HG02642 (cell line): ENCODE measurements around the gene UMODL1.

Experiments
- ATAC-seq: cut with Tn5 transposase; IDR thresholded peaks from one replicate; pipeline ENCODE4 v1.9.1; 2021; ENCODE audit warnings: mild to moderate bottlenecking; ENCODE audit not compliant: unreplicated experiment, poor library complexity

Gene UMODL1, protein sequence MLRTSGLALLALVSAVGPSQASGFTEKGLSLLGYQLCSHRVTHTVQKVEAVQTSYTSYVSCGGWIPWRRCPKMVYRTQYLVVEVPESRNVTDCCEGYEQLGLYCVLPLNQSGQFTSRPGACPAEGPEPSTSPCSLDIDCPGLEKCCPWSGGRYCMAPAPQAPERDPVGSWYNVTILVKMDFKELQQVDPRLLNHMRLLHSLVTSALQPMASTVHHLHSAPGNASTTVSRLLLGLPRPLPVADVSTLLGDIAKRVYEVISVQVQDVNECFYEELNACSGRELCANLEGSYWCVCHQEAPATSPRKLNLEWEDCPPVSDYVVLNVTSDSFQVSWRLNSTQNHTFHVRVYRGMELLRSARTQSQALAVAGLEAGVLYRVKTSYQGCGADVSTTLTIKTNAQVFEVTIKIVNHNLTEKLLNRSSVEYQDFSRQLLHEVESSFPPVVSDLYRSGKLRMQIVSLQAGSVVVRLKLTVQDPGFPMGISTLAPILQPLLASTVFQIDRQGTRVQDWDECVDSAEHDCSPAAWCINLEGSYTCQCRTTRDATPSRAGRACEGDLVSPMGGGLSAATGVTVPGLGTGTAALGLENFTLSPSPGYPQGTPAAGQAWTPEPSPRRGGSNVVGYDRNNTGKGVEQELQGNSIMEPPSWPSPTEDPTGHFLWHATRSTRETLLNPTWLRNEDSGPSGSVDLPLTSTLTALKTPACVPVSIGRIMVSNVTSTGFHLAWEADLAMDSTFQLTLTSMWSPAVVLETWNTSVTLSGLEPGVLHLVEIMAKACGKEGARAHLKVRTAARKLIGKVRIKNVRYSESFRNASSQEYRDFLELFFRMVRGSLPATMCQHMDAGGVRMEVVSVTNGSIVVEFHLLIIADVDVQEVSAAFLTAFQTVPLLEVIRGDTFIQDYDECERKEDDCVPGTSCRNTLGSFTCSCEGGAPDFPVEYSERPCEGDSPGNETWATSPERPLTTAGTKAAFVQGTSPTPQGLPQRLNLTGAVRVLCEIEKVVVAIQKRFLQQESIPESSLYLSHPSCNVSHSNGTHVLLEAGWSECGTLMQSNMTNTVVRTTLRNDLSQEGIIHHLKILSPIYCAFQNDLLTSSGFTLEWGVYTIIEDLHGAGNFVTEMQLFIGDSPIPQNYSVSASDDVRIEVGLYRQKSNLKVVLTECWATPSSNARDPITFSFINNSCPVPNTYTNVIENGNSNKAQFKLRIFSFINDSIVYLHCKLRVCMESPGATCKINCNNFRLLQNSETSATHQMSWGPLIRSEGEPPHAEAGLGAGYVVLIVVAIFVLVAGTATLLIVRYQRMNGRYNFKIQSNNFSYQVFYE

DNA sequence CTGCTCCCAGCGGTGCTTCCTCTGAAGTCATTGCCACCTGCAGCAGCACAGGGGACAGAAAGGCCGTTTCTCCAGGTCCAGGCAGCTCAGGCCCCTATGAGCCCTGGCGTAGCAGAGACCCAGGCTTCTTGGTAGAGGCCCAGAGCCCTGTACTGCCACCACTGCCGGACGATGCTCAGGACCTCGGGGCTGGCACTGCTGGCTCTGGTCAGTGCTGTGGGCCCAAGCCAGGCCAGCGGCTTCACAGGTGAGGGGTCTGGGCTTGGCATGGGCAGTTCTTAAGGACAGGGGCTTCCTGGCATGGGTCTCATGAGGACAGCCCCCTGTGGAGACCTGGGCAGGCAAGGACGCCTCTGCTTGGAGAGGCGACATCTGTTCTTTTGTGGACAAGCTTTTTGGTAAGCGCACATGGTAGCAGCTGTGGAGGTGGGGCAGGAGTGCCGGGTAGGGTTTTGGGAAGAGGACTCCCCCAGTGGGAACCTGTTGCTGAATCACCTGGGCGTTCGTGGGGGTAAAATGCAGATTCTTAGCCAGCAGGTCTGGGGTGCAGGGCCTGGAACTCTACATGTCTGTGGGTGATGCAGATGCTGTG, at the start of gene UMODL1:
Gene UMODL1, plus strand, starts transcription at position 172 of the 592 bp plus-strand sequence. Its CDS starts 0 bp downstream, at position 172.
- no peak for ATAC-seq

DNA sequence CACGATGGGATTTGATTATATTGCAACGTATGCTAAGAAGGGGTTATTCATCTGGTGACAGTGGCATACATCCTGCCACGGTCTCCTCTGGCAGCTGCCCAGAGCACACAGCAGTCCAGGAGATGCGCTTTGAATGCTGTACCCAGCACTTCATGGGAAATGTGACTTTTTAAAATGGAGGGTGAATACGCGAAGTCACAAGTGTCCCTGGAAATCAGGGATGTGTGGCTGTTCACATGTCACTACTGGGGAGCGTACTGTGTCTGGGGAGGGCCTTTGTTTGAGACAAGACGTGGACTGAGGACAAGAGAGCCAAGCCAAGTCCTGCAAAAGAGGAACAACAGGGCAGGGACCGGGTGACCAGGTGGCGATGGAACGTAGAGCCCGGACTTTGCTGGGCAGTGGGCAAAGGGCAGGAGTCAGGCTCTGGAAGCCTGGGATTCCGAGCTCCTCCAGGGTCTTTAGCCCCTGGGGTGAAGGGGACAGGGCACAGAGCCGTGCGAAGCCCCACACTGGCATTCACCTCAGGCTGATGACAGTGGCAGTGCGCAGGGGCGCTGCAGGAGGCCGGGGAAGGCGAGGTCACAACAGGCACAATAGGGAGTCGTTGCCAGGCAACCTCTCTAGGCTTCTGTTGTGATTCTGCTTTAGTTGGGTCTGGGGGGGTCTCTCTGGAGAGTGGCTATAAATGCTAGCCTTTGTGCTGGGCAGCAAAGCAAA, 49.6 kb upstream of the UMODL1 start:
- ATAC-seq, result no peak

DNA sequence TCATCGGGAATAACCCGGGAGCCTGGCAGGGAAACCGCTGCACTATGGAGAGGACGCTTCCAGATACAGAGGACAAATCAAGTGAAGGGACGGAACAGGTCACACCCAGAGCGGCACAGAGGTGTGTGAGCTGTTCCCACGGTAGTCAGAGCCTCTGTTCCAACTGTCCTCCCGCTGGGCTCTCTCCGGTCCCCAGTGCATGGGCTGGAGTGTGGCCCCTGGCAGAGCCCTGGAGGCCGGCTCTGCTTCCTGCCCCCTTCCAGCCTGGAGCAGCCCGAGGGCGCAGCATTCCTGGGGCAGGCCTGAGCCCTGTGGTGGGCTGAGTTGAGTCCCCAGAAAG, 49.1 kb upstream of the UMODL1 start:
- no peak for ATAC-seq

DNA sequence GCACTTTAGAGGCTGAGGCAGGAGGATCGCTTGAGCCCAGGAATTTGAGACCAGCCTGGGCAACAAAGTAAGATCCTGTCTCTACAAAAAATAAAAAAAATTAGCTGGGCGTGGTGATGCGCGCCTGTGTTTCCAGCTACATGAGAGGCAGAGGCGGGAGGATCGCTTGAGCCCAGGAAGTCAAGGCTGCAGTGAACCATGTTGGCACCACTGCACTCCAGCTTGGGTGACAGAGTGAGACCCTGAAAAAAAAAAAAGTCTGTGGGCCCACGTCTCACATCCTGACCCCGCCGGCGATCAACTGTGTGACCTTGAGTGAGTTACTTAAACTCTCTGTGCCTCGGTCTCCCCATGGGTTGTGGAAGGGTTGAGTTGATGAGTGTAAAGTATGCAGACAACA, 48.2 kb upstream of the UMODL1 start:
- ATAC-seq, result no peak

DNA sequence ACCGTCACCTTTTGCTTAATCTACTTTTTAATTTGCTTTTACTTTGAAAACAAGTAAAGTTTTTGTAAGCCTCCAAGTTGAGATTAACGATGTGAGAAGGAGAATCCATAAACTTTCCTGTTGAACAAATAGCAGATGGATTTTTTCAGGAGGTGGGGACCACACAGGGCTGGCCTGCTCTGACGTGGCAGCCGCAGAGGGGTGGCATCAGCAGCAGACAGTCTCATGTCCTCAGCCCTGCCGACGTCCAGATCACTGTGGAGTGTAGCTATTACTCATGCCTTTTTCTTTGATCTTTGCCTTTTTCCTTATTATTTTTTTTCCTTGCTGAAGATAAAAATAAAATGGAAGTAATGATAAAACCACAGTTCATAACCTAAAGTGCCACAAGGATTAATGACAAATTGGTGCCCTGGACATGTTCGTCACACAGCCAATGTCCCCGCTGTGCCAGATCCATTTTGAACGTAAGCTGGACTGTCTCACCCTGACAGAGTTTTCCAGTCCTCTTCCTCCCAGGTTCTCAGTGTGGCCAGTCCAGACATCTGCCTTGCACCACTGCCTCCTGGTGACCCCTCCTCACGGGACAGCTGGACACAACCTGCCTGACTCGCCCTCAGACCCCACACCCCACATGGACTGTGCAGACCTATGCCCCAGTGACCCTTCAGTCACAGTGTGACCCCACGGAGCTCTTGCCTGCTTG, 45.6 kb upstream of the UMODL1 start:
- no peak for ATAC-seq

DNA sequence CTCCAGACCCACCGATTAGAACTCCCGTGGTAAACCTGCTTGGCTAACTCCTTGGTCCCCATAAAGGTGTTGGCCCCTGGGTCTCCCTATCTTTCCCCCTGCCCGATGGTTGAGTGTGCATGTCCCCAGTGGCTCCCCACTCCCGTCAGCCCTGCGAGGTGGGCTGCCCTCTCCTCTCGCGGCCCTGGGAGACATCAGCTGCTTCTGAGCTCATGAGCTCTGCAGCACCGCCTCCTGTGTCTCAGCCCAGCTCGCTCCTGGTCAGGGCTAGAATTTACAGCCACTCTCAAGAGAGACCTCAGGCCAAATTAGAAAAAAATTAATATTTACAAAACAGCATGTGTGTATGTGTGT, 45.1 kb upstream of the UMODL1 start:
- ATAC-seq, result no peak

DNA sequence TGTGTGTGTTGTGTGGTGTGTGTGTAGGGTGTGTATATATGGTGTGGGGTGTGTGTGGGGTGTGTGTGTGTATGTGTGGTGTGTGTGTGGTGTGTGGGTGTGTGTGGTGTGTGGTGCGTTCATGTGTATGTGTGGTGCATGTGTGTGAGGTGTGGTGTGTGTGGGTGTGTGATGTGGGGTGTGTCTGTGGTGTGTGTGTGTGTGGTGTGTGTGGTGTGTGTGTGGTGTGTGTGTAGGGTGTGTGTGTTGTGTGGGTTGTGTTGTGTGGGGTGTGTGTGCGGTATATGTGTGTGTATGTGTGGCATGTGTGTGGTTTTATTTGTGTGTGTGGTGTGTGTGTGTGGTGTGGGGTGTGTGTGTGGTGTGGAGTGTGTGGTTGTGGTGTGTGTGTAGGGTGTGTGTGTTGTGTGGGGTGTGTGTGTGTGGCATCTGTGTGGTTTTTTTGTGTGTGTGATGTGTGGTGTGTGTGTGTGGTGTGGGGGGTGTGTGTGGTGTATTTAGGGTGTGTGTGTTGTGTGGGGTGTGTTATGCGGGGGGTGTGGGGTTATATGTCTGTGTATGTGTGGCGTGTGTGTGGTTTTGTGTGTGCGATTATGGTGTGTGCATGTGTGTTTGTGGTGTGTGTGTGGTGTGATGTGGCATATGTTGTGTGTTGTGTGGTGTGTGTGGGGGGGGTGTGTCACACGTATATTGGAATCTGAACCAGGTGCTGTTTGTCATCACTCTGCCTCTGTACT, 43.9 kb upstream of the UMODL1 start:
- ATAC-seq, result no peak

DNA sequence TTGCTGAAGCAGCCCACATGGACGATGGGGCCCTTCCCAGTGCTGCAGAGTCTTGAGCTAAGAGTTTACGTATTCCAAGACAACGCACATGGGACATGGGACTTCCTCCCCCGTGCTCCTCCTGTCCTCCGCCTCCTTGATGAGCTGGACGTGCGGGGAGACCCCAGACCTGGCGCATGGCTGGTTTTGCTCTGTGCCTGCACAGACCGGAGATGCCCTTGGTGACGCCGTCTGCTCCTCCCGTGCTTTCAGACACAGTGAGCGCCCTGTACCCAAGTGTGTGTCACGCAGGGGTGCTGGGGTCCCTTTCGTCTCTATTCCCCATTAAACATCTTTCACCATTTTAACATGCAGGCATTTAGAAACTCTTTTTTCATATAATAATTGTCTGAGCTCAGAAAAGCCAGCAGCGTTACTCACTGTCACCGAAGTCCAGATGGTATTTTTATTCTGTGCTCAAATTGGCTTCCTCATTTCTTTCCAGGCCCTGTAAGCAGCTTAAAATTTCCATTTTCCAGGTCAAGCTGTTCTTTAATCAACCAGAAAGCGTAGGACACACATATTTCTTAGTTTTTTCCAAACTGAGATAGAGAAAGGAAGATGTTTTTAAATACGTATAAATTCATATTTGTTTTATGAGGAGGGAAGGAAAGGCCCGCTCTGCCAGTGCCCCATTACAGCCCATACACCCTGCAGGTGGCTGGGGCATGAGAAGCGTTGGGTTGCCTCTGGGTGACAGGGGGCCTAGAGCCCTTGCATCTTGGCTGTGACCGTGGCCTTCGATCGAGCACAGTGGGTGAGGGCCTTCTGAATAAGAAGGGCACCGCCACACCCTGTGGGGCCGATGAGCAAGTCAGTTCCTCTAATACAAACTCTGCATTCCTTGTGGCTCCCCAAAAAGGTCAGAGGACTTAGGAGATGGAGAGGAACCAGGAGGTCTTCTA, 43.0 kb upstream of the UMODL1 start:
- no peak for ATAC-seq

DNA sequence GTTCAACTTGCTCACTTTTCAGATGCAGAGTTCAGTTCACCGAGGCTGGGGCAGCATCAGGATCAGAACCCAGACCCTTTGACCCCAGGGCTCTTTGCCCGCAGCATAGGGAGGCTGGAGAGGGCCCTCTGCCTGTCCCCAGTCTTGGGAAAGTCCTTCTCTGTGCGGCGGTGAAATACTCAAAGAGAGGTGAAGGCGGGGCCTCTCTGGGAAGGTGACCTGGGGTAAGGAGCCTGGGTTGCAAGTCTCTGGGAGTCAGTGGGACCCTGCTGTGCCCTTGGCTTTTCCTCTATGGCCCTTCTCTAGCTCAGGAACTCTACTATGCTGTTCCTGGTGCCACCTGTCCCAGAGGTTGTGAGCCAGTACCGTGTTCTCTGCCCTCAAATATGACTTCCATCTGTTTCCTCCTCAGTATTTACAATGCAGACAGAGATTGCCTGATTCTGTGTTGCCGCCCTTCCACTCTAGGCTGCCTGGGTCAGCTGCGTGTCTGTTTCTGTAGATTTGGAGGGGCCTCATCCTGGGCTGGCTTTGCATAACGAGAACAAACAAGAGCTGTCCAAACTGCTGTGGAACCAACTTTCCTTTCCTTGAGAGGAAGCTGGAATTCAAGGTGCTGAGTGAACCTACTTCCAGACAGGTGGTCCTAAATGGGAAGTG, 42.2 kb upstream of the UMODL1 start:
- ATAC-seq, result no peak

DNA sequence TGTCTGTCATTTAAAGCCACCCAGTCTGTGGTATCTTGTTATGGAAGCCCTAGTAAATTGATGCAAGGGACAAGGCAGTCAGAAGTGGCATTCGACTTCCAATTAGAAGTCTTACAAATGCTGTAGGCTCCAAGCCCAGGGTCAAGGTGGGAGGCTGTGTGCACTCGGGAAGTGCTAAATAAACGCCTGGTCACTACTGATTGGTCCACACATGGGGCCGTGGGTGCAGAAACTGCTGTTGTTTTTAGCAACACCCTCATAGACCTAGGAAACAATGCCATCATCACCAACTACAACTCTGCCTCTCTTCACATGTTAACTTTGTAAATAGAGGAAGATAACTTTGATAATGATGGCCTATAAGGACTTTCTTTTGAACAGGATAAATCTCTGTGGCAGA, 40.8 kb upstream of the UMODL1 start:
- no peak for ATAC-seq

DNA sequence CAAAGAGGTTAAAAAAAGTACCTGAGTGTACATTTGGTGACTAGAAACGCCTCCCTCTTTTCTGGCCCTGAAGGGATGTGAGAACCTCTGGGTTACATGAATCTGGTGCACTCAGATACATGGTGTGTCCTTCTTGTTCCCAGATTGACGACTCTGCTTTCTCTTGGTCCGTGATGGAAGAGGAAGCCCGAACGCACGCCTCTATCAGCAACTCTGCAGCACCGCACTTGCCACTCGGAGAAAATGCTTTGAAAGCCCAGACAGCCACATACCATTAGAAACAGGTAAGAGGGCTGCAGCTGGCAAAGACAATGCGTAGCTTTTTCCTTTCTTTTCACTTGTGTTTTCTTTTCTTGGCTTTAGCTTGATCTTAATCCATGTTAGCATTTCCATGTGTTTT, 39.9 kb upstream of the UMODL1 start:
- ATAC-seq, result no peak

DNA sequence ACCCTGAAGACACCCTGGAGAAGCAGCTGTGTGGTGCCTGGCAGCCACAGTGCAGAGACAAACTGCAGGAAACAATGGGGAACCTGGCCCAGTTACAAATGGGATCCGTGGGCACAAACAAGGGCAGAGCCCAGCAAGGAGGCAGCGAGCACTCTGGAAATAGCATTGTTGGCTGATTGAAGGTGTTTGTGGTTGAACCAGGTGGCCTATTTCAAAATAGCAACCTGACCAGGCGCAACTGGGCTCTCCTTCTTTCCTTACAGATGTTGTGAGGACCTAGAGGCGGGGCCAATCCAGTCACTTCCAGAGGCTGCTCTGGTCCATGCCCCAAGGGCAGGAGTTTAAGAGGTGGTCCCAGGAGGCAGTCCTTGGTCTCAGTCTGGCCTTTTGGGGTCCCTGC, 39.3 kb upstream of the UMODL1 start:
- no peak for ATAC-seq

DNA sequence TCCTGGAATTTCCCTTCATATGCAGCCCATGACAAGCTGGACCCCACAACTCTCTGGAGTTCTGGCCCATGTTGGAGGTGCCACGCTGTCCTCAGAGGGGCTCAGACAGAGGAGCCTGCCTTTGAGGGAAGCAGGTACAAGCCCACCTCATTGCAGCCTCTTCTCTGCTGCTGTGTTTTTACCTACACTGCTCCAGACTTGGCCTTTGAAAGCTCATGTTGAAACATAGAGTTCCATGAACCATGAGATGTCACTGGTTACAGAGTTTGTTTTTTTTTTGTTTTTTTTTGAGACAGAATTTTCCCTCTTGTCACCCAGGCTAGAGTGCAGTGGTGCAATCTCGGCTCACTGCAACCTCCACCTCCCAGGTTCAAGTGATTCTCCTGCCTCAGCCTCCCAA, 38.9 kb upstream of the UMODL1 start:
- ATAC-seq, result no peak

DNA sequence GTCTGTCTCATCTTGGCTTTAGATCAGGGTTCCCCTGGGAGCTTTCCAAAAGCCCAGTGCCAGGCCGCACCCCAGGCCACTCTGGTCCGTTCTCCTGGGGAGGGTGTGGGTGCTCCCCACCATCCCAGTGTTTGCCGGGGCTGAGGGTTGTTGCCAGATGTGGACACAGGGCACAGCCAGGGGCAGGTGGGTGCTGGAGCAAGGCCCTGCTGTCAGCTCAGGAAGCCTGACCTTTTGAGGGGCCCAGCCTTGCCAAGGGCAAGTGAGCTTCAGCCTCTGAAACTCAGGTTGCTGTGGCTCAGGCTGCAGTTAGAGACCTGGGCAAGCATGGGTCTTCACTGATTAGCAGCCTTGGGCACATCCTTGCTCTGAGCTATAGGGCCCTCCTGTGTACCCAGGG, 38.1 kb upstream of the UMODL1 start:
- ATAC-seq, result no peak

DNA sequence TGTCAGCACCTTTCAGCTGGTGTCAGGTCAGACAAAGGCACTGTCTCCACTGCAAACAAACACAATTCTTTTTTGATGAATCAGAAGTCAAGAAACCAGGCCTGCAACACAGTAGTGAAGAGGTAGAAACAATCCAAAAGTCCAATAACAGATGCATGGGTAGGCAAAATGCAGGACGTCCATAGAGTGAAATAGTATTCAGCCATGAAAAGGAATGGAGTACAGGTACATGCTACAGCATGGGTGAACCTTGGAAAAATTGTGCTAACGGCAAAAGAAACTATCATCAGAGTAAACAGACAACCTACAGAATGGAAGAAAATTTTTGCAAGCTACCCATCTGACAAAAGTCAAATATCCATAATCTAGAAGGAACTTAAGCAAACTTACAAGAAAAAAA, 34.8 kb upstream of the UMODL1 start:
- no peak for ATAC-seq

DNA sequence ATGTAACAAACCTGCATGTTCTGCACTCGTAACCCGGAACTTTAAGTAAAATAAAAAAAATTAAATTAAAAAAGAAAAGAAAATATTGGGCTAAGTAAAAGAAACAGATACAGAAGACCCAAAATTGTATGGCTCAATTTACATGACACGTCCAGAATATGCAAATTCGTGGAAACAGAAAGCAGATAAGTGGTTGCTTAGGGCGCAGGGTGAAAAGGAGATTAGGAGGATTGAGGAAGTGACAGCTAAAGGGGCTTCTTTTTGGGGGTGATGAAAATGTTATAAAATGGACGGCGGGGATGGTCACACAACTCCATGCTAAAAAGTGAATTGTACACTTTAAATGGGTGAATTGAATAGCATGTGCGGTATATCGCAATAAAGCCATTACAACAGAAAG, 33.6 kb upstream of the UMODL1 start:
- no peak for ATAC-seq

DNA sequence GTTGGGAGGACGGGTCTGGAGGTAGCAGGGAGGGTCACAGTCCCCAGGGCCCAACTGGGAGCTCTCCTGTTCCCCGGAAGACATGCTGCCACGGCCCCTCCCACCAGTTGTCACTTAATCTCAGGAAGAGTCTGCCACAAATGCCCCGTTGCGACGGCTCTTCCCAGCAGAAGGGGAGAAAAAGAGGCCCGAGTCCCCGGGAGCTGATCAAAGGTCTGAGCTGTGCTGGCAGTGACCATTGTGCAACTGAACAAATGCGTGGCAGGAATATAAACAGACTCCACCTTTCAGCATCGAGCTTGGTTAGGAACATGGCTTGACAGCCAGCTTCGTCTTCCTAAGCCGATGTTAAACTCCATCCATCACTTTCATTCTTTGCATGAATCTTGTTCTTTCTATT, 33.2 kb upstream of the UMODL1 start:
- ATAC-seq, result no peak
